K562 (cell line): Measurements from ENCODE around the gene ADGRB3. TPM values are rescaled to one million over a fixed set of nuclear protein-coding genes. Genes with fewer than 3 reads are reported as not detected.
A peak's percentile ranks its signal among the peaks of the same experiment; 100 is the strongest.
"Not testable (repeated sequence)": the region's sequence is repeated elsewhere in the genome, so short reads cannot be mapped to it uniquely, and the experiment has no call there.

Experiments
- ATAC-seq: fragments of 200-7000 bp; cut with Tn5 transposase; 3 replicates; pipeline ENCODE4 v1.9.1; 2020; ENCODE audit warnings: moderate library complexity
- BruUV-seq: library from RNA; stranded (reverse); fragments of 400-500 nt; replicated peaks from 2 replicates; lab custom pipeline; 2021; lab: Mats Ljungman, UMichigan
- CTCF ChIA-PET: fragments of 300-600 bp; formaldehyde crosslinking; extraction: SDS; loops from one replicate; lab custom pipeline; 2021; ENCODE audit warnings: low intra/inter-chr PET ratio; lab: Yijun Ruan, JAX
- POLR2A ChIA-PET: fragments of 300-600, 350-650 bp; sonication (Branson Sonifier 250); formaldehyde crosslinking; extraction: SDS; loops from one replicate; lab custom pipeline; 2021; ENCODE audit warnings: antibody characterized with exemption, inconsistent platforms; lab: Yijun Ruan, JAX
- DNase-seq, 4 experiments: peaks; one replicate each; pipeline versions ENCODE4 v3.0.0 to v3.0.0-alpha.2; 2011 to 2018; ENCODE audit warnings: low spot score in 3 of 4, mixed read lengths in 3 of 4; ENCODE audit errors: extremely low read depth in 1 of 4
- FAIRE-seq: peaks from 2 replicates; lab custom pipeline; 2011; peaks lifted over from hg19 to GRCh38; lab: Jason Lieb, UNC
- H2AFZ ChIP-seq: 2 replicates; pipeline ENCODE4 v1.6.0; 2011; ENCODE audit warnings: low read depth, low read length, control low read depth, inconsistent platforms
- H3K27ac ChIP-seq: fragments of 200-600 bp; 3 replicates; pipeline ENCODE4 v1.8.0; 2011; ENCODE audit warnings: low read depth, mild to moderate bottlenecking, control low read depth, inconsistent platforms, low read length, moderate library complexity, mixed read lengths; ENCODE audit errors: extremely low read depth
- H3K27me3 ChIP-seq, 2 experiments: fragments of 300-600 bp in 1 of 2; 2 replicates in 1 of 2; 3 replicates in 1 of 2; pipeline versions ENCODE4 v1.6.0 to v1.8.0; 2011; ENCODE audit warnings: inconsistent platforms in 2 of 2, low read length in 2 of 2, mild to moderate bottlenecking in 1 of 2, mixed read lengths in 1 of 2, moderate library complexity in 1 of 2; ENCODE audit not compliant: control insufficient read depth in 2 of 2, insufficient read depth in 2 of 2
- H3K36me3 ChIP-seq: fragments of 300-600 bp; 3 replicates; pipeline ENCODE4 v1.8.0; 2011; ENCODE audit warnings: mild to moderate bottlenecking, low read length, inconsistent platforms; ENCODE audit not compliant: control insufficient read depth, insufficient read depth
- H3K4me1 ChIP-seq, 2 experiments: fragments of 200-600 bp in 1 of 2; replicated peaks in 1 of 2; 2 replicates in 1 of 2; 3 replicates in 1 of 2; pipeline versions ENCODE4 v1.5.1 to v1.8.0; 2011; ENCODE audit warnings: inconsistent platforms in 2 of 2, low read length in 2 of 2, mild to moderate bottlenecking in 1 of 2, mixed read lengths in 1 of 2, moderate library complexity in 1 of 2; ENCODE audit not compliant: control insufficient read depth in 2 of 2, insufficient read depth in 2 of 2
- H3K4me2 ChIP-seq: 2 replicates; pipeline ENCODE4 v1.6.1; 2011; ENCODE audit warnings: low read length, control low read depth, inconsistent platforms, mixed read lengths; ENCODE audit not compliant: insufficient read depth
- H3K4me3 ChIP-seq: fragments of 200-600 bp; sonication (generic), shearing (Covaris generic); 2 replicates; pipeline ENCODE4 v1.5.1; 2016; ENCODE audit warnings: control low read depth, inconsistent platforms
- H3K79me2 ChIP-seq: fragments of 200-600 bp; 3 replicates; pipeline ENCODE4 v1.8.0; 2011; ENCODE audit warnings: low read length, inconsistent platforms; ENCODE audit not compliant: control insufficient read depth, insufficient read depth
- H3K9ac ChIP-seq, 2 experiments: 2 replicates each; pipeline versions ENCODE4 v1.6.0 to v1.6.1; 2011; ENCODE audit warnings: low read depth in 2 of 2, low read length in 2 of 2, control low read depth in 1 of 2, inconsistent platforms in 1 of 2, mild to moderate bottlenecking in 1 of 2, mixed read lengths in 1 of 2; ENCODE audit not compliant: insufficient read depth in 1 of 2
- H3K9me1 ChIP-seq: one replicate; pipeline ENCODE4 v1.6.0; 2011; ENCODE audit warnings: inconsistent platforms, mild to moderate bottlenecking, low read length, moderate library complexity; ENCODE audit not compliant: control insufficient read depth, insufficient read depth
- H3K9me3 ChIP-seq: replicated peaks from 2 replicates; pipeline ENCODE4 v1.5.1; 2011; ENCODE audit warnings: low read depth, low read length, inconsistent platforms; ENCODE audit not compliant: control insufficient read depth, insufficient read depth
- H4K20me1 ChIP-seq: replicated peaks from 2 replicates; pipeline ENCODE4 v1.6.1; 2011; ENCODE audit warnings: low read length, inconsistent platforms, mixed read lengths; ENCODE audit not compliant: control insufficient read depth, insufficient read depth
- ARID1B ChIP-seq: fragments of 450-650 bp; IDR thresholded peaks from 2 replicates; pipeline ENCODE4 v1.6.1; 2016; ENCODE audit warnings: antibody characterized with exemption, mild to moderate bottlenecking, inconsistent platforms
- E2F6 ChIP-seq, 2 experiments: IDR thresholded peaks; 2 replicates each; pipeline ENCODE4 v1.6.1; 2011; ENCODE audit warnings: borderline replicate concordance in 1 of 2, control low read depth in 1 of 2, low read depth in 1 of 2, low read length in 1 of 2, mild to moderate bottlenecking in 1 of 2, mixed read lengths in 1 of 2, moderate library complexity in 1 of 2; ENCODE audit not compliant: insufficient read depth in 1 of 2, insufficient read length in 1 of 2, poor library complexity in 1 of 2, severe bottlenecking in 1 of 2; ENCODE audit errors: extremely low read depth in 1 of 2
- WGBS: fragments of 100-300 bp; shearing (Covaris generic); methylation state at CpG from one replicate; pipeline ENCODE4 v1.1.6; 2016; ENCODE audit warnings: low coverage, mixed read lengths; ENCODE audit not compliant: insufficient coverage; ENCODE audit errors: missing lambda C conversion rate; 5-methylcytosine and 5-hydroxymethylcytosine counted together
- in situ Hi-C: fragments of 300-500 bp; cut with MboI; formaldehyde crosslinking; loops from 4 replicates; pipeline ENCODE4 v1.15.0; 2018; ENCODE audit warnings: inconsistent platforms, mixed read lengths
- intact Hi-C: fragments of 100-400 bp; cut with micrococcal nuclease; formaldehyde crosslinking; loops from 2 replicates; pipeline ENCODE4 v1.14.2; 2022
- polyA plus RNA-seq, 8 experiments: library from polyadenylated mRNA; depleted of rRNA in 4 of 8; stranded (reverse) in 5 of 8; unstranded in 3 of 8; fragments of >200 nt; fragmentation: Nextera tagmentation in 2 of 8; fragmentation: Illumina TruSeq in 1 of 8; extraction: Ambion mirVana in 2 of 8; extraction: Trizol in 1 of 8; gene quantifications; 2 replicates each; pipeline versions ENCODE4 v1.2.1 to v1.2.3, GENCODE V29; 2011 to 2014; ENCODE audit warnings: inconsistent platforms in 1 of 8, missing spikeins in 1 of 8
- total RNA-seq, 7 experiments: library from RNA; depleted of rRNA in 6 of 7; stranded (reverse); fragments of >200 nt in 6 of 7; fragmentation: Illumina TruSeq in 2 of 7; extraction: Trizol in 2 of 7; gene quantifications; 2 replicates each; pipeline versions ENCODE4 v1.2.1 to v1.2.3, GENCODE V29; 2011 to 2021; ENCODE audit warnings: low replicate concordance in 1 of 7
- TF ChIP-seq, protein P1 (sequence below): fragments of 250-450 bp; sonication (Bioruptor Pico); IDR thresholded peaks from 2 replicates; pipeline ENCODE4 v1.8.0; 2022; ENCODE audit warnings: inconsistent platforms, mild to moderate bottlenecking, moderate library complexity, borderline replicate concordance
- TF ChIP-seq, protein P2 (sequence below): fragments of 450-650 bp; IDR thresholded peaks from 2 replicates; pipeline ENCODE4 v1.6.1; 2016; ENCODE audit warnings: mild to moderate bottlenecking, moderate library complexity

ADGRB3 gene
- total and polyA plus RNA-seq, 9 of the 15 experiments (the other 6 are each of a cell fraction or from before 2014, with no cell fraction given), result 0.90 to 7.8 (median 2.4) TPM

DNA sequence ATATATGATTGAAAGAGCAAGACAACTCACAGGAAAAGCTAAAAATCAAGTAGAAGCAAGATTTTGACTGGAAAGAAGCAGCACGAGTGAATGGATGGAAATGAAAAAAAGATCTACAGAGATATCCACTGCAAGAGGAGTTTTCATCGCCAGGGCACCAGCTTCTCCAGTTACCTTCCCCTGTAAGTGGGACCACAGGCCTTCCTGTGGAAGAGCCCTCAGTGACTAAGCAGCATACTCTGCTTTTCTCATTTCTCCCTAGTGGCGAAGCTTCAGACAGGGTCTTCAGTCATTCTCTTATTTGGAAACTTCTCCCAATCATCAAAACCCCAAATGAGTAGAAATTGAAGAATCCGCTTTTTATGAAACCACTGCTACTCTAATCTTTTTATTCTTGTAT is 40.5 kb downstream of the ADGRB3 start (continued):
- TF ChIP-seq, protein P1, sequence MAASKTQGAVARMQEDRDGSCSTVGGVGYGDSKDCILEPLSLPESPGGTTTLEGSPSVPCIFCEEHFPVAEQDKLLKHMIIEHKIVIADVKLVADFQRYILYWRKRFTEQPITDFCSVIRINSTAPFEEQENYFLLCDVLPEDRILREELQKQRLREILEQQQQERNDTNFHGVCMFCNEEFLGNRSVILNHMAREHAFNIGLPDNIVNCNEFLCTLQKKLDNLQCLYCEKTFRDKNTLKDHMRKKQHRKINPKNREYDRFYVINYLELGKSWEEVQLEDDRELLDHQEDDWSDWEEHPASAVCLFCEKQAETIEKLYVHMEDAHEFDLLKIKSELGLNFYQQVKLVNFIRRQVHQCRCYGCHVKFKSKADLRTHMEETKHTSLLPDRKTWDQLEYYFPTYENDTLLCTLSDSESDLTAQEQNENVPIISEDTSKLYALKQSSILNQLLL (CRISPR knock-in tag), result no peak
- TF ChIP-seq, all 486 proteins: peak for 0

- DNase-seq, H4K20me1 ChIP-seq, H3K4me2 ChIP-seq, H3K36me3 ChIP-seq, H3K9me1 ChIP-seq, H3K27me3 ChIP-seq, BruUV-seq, intact Hi-C loops, H3K9me3 ChIP-seq, FAIRE-seq, H3K4me3 ChIP-seq, in situ Hi-C loops: not testable (repeated sequence)
- 55% methylated on average over 11 of the region's 16 CpGs for WGBS
- POLR2A ChIA-PET, result interaction anchor here (1.3 to 2.0 kb wide), 3 partner anchors 10 to 13 kb away, joined by 5 to 6 read pairs (median 5); no protein-coding TSS in a partner anchor
- CTCF ChIA-PET, result interaction anchor here (0.7 kb wide), 1 partner anchor 631 kb away, joined by 6 read pairs; no protein-coding TSS in a partner anchor
- H3K79me2 ChIP-seq, result peaks cover 10% of the 10 kb centered on the region; the same call in 1 of the 3 replicates
- ATAC-seq, result peak; percentile 60
- H3K27ac ChIP-seq, result peak overlapping the region; percentile 24; the same call in 1 of the 3 replicates
- H2AFZ ChIP-seq, result peak overlapping the region; percentile 61
- H3K9ac ChIP-seq, result peak overlapping the region in 1 of 2 experiments; percentile 30; a peak in 1 of 4 replicates
- H3K4me1 ChIP-seq, result peaks cover 0 to 11% of the 10 kb centered on the region in 2 experiments; a peak in 2 of 5 replicates
- TF ChIP-seq E2F6 (IDR thresholded peaks at IDR 0.05; ENCODE audit: borderline replicate concordance in 1 of 2, extremely low read depth in 1 of 2, insufficient read depth in 1 of 2, insufficient read length in 1 of 2, low read depth in 1 of 2, low read length in 1 of 2, poor library complexity in 1 of 2, severe bottlenecking in 1 of 2) (peak in 1 of 2 experiments; percentile 23), ARID1B (0 out of 2 replicates have a peak, but pooled peaks have one; percentile 12)
- TF ChIP-seq, protein P2, sequence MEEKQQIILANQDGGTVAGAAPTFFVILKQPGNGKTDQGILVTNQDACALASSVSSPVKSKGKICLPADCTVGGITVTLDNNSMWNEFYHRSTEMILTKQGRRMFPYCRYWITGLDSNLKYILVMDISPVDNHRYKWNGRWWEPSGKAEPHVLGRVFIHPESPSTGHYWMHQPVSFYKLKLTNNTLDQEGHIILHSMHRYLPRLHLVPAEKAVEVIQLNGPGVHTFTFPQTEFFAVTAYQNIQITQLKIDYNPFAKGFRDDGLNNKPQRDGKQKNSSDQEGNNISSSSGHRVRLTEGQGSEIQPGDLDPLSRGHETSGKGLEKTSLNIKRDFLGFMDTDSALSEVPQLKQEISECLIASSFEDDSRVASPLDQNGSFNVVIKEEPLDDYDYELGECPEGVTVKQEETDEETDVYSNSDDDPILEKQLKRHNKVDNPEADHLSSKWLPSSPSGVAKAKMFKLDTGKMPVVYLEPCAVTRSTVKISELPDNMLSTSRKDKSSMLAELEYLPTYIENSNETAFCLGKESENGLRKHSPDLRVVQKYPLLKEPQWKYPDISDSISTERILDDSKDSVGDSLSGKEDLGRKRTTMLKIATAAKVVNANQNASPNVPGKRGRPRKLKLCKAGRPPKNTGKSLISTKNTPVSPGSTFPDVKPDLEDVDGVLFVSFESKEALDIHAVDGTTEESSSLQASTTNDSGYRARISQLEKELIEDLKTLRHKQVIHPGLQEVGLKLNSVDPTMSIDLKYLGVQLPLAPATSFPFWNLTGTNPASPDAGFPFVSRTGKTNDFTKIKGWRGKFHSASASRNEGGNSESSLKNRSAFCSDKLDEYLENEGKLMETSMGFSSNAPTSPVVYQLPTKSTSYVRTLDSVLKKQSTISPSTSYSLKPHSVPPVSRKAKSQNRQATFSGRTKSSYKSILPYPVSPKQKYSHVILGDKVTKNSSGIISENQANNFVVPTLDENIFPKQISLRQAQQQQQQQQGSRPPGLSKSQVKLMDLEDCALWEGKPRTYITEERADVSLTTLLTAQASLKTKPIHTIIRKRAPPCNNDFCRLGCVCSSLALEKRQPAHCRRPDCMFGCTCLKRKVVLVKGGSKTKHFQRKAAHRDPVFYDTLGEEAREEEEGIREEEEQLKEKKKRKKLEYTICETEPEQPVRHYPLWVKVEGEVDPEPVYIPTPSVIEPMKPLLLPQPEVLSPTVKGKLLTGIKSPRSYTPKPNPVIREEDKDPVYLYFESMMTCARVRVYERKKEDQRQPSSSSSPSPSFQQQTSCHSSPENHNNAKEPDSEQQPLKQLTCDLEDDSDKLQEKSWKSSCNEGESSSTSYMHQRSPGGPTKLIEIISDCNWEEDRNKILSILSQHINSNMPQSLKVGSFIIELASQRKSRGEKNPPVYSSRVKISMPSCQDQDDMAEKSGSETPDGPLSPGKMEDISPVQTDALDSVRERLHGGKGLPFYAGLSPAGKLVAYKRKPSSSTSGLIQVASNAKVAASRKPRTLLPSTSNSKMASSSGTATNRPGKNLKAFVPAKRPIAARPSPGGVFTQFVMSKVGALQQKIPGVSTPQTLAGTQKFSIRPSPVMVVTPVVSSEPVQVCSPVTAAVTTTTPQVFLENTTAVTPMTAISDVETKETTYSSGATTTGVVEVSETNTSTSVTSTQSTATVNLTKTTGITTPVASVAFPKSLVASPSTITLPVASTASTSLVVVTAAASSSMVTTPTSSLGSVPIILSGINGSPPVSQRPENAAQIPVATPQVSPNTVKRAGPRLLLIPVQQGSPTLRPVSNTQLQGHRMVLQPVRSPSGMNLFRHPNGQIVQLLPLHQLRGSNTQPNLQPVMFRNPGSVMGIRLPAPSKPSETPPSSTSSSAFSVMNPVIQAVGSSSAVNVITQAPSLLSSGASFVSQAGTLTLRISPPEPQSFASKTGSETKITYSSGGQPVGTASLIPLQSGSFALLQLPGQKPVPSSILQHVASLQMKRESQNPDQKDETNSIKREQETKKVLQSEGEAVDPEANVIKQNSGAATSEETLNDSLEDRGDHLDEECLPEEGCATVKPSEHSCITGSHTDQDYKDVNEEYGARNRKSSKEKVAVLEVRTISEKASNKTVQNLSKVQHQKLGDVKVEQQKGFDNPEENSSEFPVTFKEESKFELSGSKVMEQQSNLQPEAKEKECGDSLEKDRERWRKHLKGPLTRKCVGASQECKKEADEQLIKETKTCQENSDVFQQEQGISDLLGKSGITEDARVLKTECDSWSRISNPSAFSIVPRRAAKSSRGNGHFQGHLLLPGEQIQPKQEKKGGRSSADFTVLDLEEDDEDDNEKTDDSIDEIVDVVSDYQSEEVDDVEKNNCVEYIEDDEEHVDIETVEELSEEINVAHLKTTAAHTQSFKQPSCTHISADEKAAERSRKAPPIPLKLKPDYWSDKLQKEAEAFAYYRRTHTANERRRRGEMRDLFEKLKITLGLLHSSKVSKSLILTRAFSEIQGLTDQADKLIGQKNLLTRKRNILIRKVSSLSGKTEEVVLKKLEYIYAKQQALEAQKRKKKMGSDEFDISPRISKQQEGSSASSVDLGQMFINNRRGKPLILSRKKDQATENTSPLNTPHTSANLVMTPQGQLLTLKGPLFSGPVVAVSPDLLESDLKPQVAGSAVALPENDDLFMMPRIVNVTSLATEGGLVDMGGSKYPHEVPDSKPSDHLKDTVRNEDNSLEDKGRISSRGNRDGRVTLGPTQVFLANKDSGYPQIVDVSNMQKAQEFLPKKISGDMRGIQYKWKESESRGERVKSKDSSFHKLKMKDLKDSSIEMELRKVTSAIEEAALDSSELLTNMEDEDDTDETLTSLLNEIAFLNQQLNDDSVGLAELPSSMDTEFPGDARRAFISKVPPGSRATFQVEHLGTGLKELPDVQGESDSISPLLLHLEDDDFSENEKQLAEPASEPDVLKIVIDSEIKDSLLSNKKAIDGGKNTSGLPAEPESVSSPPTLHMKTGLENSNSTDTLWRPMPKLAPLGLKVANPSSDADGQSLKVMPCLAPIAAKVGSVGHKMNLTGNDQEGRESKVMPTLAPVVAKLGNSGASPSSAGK, result 0 out of 2 replicates have a peak, but pooled peaks have one; percentile 15
These were observed 41.0 kb downstream of the ADGRB3 start for GRCh38 chr6:68676094-68676493.
